Measurements from ENCODE around the gene AP5Z1. TPM values are rescaled to one million over a fixed set of nuclear protein-coding genes. Genes with fewer than 3 reads are reported as not detected.

AP5Z1 gene
- polyA plus RNA-seq, 2 of the 4 experiments (the other 2 are of a cell fraction): 6.8 to 21.8 TPM

DNA sequence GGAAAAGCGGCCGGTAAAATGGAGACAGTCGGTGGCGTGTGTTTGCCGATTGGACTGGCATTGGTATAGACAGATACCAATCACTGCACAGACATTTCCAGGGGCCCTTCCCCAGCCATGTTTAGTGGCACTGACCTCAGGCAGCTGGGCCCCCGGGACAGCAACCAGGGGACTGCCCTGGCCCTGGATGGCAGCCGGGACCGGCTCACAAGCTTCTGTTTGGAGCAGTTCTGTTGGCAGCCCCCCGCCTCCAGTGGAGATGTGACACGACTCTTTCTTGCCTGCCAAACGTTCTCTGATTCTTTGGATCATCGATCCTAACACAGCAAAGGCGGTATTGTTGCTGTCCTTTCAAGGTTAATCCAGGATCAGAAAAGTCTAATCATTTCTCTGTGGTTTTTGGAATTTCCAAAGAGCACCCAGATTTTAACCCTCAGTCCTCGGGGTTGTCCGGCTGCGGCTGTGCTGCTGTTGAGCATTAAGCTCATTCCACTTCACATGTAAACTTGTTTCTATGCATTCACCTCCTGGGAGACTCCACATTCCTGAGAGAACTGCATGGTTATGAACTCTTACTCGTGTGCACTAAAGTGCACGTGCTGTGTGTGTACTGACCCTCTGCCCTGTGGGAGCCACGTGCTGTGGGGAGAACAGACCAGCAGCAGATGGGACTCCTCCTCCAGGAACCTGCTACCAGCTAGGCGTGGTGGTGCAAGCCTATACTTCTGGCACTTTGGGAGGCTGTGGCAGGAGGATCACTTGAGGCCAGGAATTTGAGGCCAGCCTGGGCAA lies 47.3 kb upstream of the AP5Z1 start:
- FAIRE-seq (no peak), DNase-seq (ENCODE audit: low read depth in 1 of 2, low spot score in 1 of 2) (no peak), ATAC-seq (no peak)
- ChIA-PET CTCF (interaction anchor here (1.3 to 6.1 kb wide), 2 partner anchors 18 to 27 kb away, joined by 3 to 32 read pairs; no protein-coding TSS in a partner anchor), POLR2A (interaction anchor here (0.9 kb wide), 1 partner anchor 86 kb away, joined by 6 read pairs; no protein-coding TSS in a partner anchor)
- no peak overlapping the region for H3K4me3 ChIP-seq
- no peaks in the 10 kb centered on the region for H3K9me3 ChIP-seq
- no peak overlapping the region for H3K4me2 ChIP-seq
- WGBS (ENCODE audit: missing lambda C conversion rate): 92% methylated on average over 19 of the region's 20 CpGs
- peak overlapping the region in 1 of 2 experiments; percentile 96; a peak in 1 of 6 replicates for H3K27ac ChIP-seq
- H3K4me1 ChIP-seq: peaks cover 19% of the 10 kb centered on the region
- TF ChIP-seq FOSL2 (IDR thresholded peaks at IDR 0.05): no peak
- TF ChIP-seq FOSL2 (CRISPR knock-in tag; IDR thresholded peaks at IDR 0.05): no peak
- no peak for TF ChIP-seq FOXS1 (CRISPR knock-in tag; IDR thresholded peaks at IDR 0.05)
- no peak for TF ChIP-seq RCOR1 (IDR thresholded peaks at IDR 0.05; ENCODE audit: low read depth, low read length)
- TF ChIP-seq, protein P1, sequence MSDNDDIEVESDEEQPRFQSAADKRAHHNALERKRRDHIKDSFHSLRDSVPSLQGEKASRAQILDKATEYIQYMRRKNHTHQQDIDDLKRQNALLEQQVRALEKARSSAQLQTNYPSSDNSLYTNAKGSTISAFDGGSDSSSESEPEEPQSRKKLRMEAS (IDR thresholded peaks at IDR 0.05): no peak
- TF ChIP-seq HOXA7 (CRISPR knock-in tag; IDR thresholded peaks at IDR 0.05): no peak

DNA sequence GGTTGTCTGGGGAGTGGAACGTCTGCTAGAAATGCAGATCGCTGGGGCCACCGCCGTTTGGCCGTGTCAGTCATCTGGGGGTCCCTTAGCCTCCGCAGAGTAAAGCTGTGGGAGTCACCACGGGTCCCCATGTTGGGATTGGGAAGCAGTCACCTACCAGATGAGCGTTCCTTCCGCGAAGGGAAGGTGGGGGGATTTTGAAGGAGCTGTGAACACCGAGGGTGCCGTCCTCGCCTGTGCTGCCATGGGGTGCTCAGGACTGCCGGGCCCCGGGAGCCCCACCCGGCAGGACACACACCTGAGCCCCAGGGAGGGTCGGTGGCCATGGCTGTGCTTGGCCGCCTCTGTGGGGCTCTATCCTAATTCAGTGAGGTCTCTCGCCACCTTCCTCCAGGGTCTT lies 46.2 kb upstream of the AP5Z1 start:
- no peak for TF ChIP-seq POLR2A (IDR thresholded peaks at IDR 0.05; ENCODE audit: low read length)
- TF ChIP-seq, protein P1 (IDR thresholded peaks at IDR 0.05): no peak
- no peak for TF ChIP-seq HOXB5 (CRISPR knock-in tag; IDR thresholded peaks at IDR 0.05)
- TF ChIP-seq, protein P2, sequence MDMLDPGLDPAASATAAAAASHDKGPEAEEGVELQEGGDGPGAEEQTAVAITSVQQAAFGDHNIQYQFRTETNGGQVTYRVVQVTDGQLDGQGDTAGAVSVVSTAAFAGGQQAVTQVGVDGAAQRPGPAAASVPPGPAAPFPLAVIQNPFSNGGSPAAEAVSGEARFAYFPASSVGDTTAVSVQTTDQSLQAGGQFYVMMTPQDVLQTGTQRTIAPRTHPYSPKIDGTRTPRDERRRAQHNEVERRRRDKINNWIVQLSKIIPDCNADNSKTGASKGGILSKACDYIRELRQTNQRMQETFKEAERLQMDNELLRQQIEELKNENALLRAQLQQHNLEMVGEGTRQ (IDR thresholded peaks at IDR 0.05): no peak
- TF ChIP-seq, protein P3, sequence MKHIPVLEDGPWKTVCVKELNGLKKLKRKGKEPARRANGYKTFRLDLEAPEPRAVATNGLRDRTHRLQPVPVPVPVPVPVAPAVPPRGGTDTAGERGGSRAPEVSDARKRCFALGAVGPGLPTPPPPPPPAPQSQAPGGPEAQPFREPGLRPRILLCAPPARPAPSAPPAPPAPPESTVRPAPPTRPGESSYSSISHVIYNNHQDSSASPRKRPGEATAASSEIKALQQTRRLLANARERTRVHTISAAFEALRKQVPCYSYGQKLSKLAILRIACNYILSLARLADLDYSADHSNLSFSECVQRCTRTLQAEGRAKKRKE (CRISPR knock-in tag; IDR thresholded peaks at IDR 0.05; ENCODE audit: low read depth): no peak
- no peak for TF ChIP-seq TP53 (CRISPR knock-in tag; IDR thresholded peaks at IDR 0.05)
- TF ChIP-seq, protein P4, sequence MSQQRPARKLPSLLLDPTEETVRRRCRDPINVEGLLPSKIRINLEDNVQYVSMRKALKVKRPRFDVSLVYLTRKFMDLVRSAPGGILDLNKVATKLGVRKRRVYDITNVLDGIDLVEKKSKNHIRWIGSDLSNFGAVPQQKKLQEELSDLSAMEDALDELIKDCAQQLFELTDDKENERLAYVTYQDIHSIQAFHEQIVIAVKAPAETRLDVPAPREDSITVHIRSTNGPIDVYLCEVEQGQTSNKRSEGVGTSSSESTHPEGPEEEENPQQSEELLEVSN (IDR thresholded peaks at IDR 0.05; ENCODE audit: borderline replicate concordance, low read depth): no peak
- no peak for TF ChIP-seq ZFP36 (IDR thresholded peaks at IDR 0.05; ENCODE audit: borderline replicate concordance, partially characterized antibody)
- TF ChIP-seq MAZ (IDR thresholded peaks at IDR 0.05; ENCODE audit: borderline replicate concordance, low read depth, low read length): no peak
- TF ChIP-seq KDM1A (IDR thresholded peaks at IDR 0.05; ENCODE audit: low read depth): no peak
- TF ChIP-seq, protein P5, sequence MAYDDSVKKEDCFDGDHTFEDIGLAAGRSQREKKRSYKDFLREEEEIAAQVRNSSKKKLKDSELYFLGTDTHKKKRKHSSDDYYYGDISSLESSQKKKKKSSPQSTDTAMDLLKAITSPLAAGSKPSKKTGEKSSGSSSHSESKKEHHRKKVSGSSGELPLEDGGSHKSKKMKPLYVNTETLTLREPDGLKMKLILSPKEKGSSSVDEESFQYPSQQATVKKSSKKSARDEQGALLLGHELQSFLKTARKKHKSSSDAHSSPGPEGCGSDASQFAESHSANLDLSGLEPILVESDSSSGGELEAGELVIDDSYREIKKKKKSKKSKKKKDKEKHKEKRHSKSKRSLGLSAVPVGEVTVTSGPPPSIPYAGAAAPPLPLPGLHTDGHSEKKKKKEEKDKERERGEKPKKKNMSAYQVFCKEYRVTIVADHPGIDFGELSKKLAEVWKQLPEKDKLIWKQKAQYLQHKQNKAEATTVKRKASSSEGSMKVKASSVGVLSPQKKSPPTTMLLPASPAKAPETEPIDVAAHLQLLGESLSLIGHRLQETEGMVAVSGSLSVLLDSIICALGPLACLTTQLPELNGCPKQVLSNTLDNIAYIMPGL (CRISPR knock-in tag; IDR thresholded peaks at IDR 0.05; ENCODE audit: borderline replicate concordance): no peak
- TF ChIP-seq PHF8 (IDR thresholded peaks at IDR 0.05; ENCODE audit: borderline replicate concordance, low read depth): no peak
- TF ChIP-seq TFCP2L1 (CRISPR knock-in tag; IDR thresholded peaks at IDR 0.05): no peak
- TF ChIP-seq, protein P6, sequence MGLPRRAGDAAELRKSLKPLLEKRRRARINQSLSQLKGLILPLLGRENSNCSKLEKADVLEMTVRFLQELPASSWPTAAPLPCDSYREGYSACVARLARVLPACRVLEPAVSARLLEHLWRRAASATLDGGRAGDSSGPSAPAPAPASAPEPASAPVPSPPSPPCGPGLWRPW (IDR thresholded peaks at IDR 0.05): no peak
- TF ChIP-seq, protein P7, sequence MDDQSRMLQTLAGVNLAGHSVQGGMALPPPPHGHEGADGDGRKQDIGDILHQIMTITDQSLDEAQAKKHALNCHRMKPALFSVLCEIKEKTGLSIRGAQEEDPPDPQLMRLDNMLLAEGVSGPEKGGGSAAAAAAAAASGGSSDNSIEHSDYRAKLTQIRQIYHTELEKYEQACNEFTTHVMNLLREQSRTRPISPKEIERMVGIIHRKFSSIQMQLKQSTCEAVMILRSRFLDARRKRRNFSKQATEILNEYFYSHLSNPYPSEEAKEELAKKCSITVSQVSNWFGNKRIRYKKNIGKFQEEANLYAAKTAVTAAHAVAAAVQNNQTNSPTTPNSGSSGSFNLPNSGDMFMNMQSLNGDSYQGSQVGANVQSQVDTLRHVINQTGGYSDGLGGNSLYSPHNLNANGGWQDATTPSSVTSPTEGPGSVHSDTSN (IDR thresholded peaks at IDR 0.05): no peak
- no peak overlapping the region for H3K4me3 ChIP-seq
- FAIRE-seq (no peak), DNase-seq (ENCODE audit: low read depth in 1 of 2, low spot score in 1 of 2) (no peak), ATAC-seq (no peak)
- peaks cover 14% of the 10 kb centered on the region for H3K4me1 ChIP-seq
- WGBS (ENCODE audit: missing lambda C conversion rate): 92% methylated on average over 18 of the region's 19 CpGs
- H3K9me3 ChIP-seq: no peaks in the 10 kb centered on the region
- CTCF ChIA-PET: interaction anchor here (0.7 to 1.0 kb wide), 2 partner anchors 9 to 97 kb away, joined by 3 read pairs; no protein-coding TSS in a partner anchor
- no peak overlapping the region for H3K4me2 ChIP-seq
- peak overlapping the region in 1 of 2 experiments; percentile 14; a peak in 1 of 6 replicates for H3K27ac ChIP-seq
- POLR2A ChIA-PET: no interaction called here
